HG03039 (cell line): Measurements from ENCODE around the gene INO80B.
"Not testable (repeated sequence)": the region's sequence is repeated elsewhere in the genome, so short reads cannot be mapped to it uniquely, and the experiment has no call there.

Experiments used
- ATAC-seq: cut with Tn5 transposase; IDR thresholded peaks from one replicate; pipeline ENCODE4 v1.9.1; 2021; ENCODE audit warnings: mild to moderate bottlenecking, moderate library complexity; ENCODE audit not compliant: unreplicated experiment

Gene INO80B

GRCh38 chr2:74425523-74425922 is 29.4 kb upstream of the INO80B start:
- no peak for ATAC-seq

DNA sequence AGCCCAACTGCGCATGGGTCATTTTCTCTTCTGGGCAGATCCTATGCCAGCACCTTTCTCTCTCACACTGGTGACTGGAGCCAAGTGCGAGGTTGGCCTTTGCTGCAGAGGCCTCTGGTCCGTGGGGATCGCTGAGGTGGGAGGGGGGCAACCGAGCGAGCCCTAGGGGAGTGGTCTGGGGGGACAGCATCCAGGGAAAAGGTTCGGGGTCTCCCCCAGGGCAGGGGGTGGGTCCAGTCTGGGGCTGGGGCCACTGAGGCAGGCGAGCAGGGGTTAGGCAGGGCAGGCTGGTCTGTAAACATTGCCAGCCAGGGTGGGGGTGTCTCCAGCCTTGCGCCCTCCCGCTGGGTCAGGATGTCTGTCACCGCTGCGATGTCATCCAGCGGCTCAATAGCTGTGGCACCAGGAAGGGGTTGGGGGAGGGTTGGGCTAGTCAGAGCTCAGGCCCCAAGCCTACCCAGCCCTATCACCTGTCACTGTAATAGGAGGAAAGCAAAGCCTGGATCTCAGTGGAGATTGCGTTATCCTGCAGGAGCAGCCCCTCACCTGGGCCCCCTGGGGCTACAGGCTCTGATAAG is 28.6 kb upstream of the INO80B start:
- ATAC-seq: no peak

GRCh38 chr2:74427551-74427950 is 27.3 kb upstream of the INO80B start:
- ATAC-seq: no peak

DNA sequence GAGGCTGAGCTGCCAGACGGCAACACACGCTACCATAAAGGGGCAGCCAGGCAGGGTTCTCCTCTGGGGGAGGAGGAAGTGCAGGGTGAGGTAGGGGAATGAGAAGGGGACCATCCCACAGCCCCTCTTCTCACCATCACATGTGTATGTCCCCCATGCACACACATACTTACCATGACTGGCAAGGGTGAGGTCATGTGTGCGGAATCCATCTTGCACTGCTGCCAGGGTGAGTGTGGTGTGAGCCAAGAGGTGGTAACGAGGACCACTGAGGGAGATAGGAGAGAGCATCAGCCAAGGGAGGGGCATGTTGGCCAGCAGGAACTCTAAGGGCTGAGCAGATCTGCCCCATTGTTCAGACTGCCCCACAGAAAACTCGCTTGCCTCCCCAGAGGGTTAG is 26.2 kb upstream of the INO80B start:
- ATAC-seq: no peak

GRCh38 chr2:74429487-74430451 is 25.1 kb upstream of the INO80B start:
- no peak for ATAC-seq

GRCh38 chr2:74430502-74430901 is 24.4 kb upstream of the INO80B start:
- ATAC-seq: no peak

DNA sequence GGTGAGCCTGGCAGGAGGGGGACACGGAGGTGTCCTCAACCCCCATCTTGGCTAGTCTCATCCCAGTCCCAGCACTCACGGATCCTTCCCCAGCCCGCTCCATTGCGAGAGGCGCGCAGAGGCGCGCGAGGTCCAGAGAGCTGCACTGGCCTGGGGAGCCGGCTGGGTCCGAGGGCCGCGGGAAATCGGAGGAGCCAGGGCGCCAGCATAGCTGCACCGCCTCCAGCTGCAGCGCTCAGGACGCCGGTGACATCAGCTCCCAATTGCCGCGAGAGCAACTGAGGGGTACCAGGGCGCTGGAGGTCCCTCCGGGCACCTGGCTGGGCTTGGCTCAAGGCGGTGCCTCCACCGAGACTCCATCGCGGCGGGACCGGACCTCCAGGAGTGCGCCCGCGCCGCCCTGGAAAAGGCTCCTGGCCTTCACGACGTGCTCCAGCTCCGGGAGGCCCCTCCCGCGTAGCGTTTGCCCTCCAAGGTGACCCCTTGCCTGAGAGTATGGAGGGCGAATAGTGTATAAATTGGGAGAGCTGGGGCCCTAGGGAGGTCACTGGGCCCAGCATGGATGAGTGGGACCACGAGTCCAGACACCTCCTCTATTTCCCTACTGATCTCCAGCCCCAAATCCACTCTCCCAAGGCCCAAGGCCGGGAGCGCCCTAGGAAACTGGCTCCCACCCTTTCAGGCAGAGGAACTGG is 18.6 kb upstream of the INO80B start:
- ATAC-seq: no peak

DNA sequence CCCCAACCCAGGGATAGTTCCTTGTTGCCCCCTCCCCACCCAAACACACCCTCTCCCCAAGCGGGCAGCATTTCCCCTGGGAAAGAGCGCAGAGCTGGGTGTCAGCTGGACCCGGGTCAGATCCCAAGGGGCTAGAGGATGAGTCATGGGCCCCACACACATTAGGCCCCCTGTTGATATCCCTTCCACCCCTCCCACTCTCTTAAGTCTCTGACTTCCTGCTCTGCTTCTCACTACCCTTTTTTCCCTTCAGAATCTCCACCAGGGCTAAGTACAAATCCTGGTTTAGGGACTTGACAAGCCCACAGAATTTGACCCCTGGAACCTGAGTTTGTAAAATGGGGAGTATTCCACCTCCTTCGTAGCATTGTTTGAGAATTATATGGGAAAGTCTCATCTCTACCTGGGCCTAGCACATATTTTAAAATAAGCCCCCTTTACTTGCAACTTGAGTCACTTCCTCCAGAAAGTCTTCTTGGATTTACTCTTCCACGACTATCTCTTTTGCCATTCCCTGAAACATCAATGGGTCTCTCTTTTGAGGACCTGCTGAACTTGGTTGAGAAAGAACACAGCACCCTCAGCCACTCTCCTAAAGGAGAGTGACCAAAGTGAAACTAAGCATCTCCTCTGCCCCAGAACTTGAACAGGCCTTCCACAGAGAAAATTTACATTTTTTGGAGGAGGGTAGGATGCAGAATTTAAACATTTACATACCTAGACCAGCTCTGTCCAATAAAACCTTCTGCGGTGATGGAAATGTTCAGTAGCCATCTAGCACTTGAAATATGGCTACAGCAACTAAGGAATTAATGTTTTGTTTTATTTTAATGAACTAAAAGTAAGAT is 17.8 kb upstream of the INO80B start:
- no peak for ATAC-seq

- ATAC-seq: no peak
Measured at GRCh38 chr2:74438248-74438647, 16.6 kb upstream of the INO80B start.

DNA sequence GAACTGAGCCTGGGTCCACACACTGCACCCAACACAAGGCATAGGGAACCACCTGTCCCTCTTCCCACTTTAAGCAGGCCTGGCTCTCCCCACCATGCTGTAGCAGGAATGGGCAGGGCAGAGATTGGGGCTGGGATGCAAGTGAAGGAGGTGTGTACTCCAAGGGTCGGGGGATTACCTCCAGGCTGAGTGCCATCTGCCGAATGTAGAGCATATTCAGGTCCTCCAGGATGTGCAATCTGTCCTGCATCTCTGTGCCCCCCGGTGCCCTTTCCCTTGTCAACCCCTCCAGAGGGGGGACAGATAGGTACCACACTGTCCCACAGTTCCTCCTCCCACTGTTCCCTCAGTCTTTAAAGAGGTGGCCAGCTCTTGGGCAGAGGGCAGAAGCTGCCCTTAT is 15.5 kb upstream of the INO80B start:
- no peak for ATAC-seq

DNA sequence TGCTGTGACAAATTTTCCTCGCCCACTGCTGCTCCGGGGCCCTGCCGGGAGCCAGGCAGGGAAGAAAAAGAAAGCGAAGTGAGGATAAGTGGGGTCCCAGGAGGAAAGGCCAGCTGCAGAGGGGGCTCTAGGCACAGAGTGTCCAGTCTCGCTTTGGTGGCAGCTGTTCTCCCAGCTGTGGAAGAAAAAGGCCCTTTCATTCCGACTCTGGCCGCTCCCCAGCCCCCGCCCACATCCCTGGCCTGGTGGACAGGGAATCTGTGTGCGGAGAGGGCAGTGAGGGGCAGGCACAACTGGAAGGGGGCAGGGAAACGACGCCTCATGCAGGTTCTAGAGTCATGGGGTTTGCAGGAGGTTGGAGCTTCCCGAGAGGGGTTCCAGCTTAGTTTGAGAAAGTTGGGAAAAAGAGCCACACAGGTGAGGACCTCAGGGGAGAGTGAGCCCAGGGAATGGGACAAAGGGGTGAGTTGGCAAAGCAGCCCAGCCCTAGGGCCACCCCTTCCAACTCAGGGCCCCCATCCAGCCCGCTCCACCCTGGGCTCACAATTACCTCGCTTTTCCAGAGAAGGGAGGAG is 15.0 kb upstream of the INO80B start:
- no peak for ATAC-seq

DNA sequence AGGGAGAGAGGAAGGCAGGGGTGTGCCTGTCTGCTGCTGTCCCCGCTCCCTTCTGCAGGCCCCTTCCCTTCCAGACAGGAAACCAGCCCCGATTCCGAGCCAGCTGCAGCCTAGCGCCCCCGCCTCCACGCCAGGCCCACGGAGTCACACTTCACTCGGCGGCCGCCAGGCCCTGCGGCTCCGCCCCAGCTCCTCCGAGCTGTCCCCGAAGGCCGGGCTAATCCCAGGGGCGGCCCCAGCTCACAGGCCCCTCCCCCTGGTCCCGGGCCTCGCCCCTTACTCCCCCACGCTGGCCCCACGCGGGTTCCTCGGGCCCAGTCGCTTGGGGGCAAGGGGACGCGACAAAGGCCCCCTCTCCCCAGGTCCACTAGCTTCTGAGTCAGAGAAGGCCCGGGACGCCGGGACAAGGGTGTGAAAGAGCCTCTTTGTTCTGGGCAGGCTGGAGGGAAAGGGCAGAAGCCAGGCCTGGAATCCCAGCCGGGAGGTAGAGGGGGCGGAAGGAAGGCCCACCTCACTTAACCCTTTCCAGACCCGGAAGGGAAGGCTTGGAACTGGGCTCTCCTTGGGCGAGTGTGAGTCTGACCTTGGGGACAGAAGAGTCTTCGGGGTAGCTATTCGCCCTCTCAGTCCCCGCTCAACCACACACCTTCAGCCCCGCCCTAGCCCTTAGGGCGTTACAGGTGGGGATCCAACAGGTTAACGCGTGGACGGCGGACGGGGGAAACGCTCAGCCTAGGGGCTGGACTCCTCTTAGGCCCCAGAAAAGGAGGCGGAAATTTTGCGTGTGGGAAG is 14.3 kb upstream of the INO80B start:
- ATAC-seq: peak; percentile 74

- no peak for ATAC-seq
Measured at GRCh38 chr2:74441170-74441689, 13.7 kb upstream of the INO80B start.

DNA sequence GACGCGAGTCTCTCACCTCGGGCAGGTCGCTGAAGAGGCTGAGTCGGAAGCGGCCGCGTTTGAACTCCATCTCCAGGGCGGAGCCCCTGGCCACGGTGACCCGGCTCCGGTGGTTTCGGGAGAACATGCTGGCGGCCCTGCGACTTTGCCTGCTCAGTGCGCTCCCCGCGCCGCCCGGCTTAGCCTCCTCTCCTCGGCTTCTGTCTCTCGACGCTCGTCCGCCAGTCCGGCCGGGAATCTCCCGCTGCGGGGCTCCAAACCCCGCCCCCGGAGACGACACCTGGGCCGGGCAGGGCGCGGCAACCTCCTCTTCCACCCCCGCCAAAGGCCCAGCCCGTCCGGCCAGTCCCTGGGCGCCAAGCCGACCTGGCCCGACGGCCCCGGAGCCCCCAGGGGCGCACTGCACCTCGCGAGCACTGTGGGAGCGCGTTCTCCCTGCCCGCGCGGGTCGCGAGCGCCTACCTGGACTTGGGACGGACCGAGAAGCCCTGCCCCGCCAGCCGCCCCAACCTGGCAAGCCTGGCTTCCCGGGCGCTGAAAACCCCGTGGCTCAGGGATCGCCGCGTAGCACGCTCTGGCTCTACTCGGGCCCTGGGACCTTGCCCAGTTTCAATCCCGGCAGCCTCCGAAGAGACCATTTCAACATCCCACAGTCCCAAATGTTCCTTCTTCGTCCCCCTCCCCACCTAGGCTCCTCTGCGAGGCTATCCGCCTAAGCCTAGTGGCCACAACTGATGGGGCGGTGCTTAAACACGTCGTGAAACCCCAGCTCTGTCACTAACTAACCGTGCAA is 13.0 kb upstream of the INO80B start, which contains the start of gene RTKN:
TSS of gene RTKN (minus strand) at position 248 of the 793 bp plus-strand sequence. CDS start at position 127, 121 bp downstream.
- no peak for ATAC-seq

DNA sequence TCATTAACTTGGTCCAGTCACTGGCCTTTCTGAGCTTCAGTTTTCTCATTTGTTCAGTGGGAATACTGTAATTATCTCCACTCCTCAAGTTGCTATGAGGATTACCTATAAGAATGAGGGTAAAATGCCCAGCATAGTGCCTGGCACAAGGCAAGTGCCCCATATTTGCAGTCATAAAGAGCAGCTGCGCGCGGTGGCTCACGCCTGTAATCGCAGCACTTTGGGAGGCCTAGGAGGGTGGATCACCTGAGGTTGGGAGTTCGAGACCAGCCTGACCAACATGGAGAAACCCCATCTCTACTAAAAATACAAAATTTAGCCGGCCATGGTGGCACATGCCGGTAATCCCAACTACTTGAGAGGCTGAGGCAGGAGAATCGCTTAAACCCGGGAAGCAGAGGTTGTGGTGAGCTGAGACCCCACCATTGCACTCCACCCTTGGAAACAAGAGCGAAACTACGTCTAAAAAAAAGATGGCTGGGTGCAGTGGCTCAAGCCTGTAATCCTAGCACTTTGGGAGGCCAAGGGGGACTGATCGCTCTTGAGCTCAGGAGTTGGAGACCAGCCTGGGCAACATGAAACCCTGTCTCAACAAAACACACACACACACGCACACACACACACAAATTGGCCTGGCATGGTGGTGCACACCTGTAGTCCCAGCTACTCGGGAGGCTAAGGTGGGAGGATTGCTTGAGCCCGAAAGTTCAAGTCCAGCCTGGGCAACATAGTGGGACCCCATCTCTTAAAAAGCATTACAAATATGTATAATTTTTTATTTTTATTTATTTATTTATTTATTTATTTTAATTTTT is 12.2 kb upstream of the INO80B start:
- ATAC-seq: not testable (repeated sequence)

GRCh38 chr2:74444498-74445318 is 10.2 kb upstream of the INO80B start:
- no peak for ATAC-seq
